ENCODE measurements around the gene ETF1.

- TF ChIP-seq KLF13 (tag; IDR thresholded peaks at IDR 0.05; ENCODE audit: borderline replicate concordance, low read depth) (no peak), CBFB (CRISPR knock-in tag; IDR thresholded peaks at IDR 0.05) (no peak), TCF7 (IDR thresholded peaks at IDR 0.05; ENCODE audit: borderline replicate concordance) (no peak), TAF1 (IDR thresholded peaks at IDR 0.05; ENCODE audit: control insufficient read depth, extremely low read depth, insufficient read depth, low read length, severe bottlenecking) (no peak), PML (IDR thresholded peaks at IDR 0.05; ENCODE audit: low read length) (no peak), RAD21 (CRISPR knock-in tag; conservative IDR thresholded peaks at IDR 0.05 in 1 of 2, IDR thresholded peaks at IDR 0.05 in 1 of 2) (no peak), YY1 (IDR thresholded peaks at IDR 0.05; ENCODE audit: borderline replicate concordance in 1 of 3, control insufficient read depth in 1 of 3, extremely low read depth in 1 of 3, insufficient read depth in 3 of 3, insufficient read length in 1 of 3, insufficient replicate concordance in 2 of 3, low read depth in 1 of 3, low read length in 2 of 3) (no peak), ZFP36 (IDR thresholded peaks at IDR 0.05; ENCODE audit: low read depth, low read length, partially characterized antibody) (no peak), GABPA (tag; conservative IDR thresholded peaks at IDR 0.05; ENCODE audit: low read depth) (no peak)
These were observed 84.7 kb downstream of the ETF1 start for GRCh38 chr5:138458384-138458783.
